Endothelial cell of umbilical vein (primary cell): ENCODE data around the gene INHA.

Experiments used
- CTCF ChIP-seq, 2 donors: IDR thresholded peaks; 1 replicate in 1 of 2; 2 replicates in 1 of 2; pipeline ENCODE4 v1.5.1; 2011; ENCODE audit warnings: low read length in 2 of 2, mild to moderate bottlenecking in 2 of 2, moderate library complexity in 2 of 2, control low read depth in 1 of 2, inconsistent platforms in 1 of 2, low read depth in 1 of 2; ENCODE audit not compliant: insufficient read depth in 1 of 2; ENCODE audit errors: extremely low read depth in 1 of 2
- EZH2 ChIP-seq: IDR thresholded peaks from 2 replicates; pipeline ENCODE4 v1.6.1; 2012; ENCODE audit warnings: borderline replicate concordance, low read depth, mild to moderate bottlenecking, moderate library complexity, low read length, inconsistent platforms; ENCODE audit not compliant: severe bottlenecking
- MYC ChIP-seq: IDR thresholded peaks from one replicate; pipeline ENCODE4 v1.6.1; 2011; ENCODE audit warnings: mild to moderate bottlenecking, low read depth, low read length
- POLR2A ChIP-seq: IDR thresholded peaks from 2 replicates; pipeline ENCODE4 v1.6.1; 2012; ENCODE audit warnings: low read depth, mild to moderate bottlenecking, control low read depth, low read length
- POLR2AphosphoS5 ChIP-seq: IDR thresholded peaks from 2 replicates; pipeline ENCODE4 v1.6.1; 2012; ENCODE audit warnings: low read depth, mild to moderate bottlenecking, control low read depth, low read length, moderate library complexity; ENCODE audit not compliant: insufficient read depth
- TF ChIP-seq, protein P1 (sequence below): IDR thresholded peaks from 2 replicates; pipeline ENCODE4 v1.6.1; 2011; ENCODE audit not compliant: insufficient read depth, insufficient read length

GRCh38 chr2:219625179-219625578, 53.1 kb downstream of the INHA start:
- TF ChIP-seq CTCF (IDR thresholded peaks at IDR 0.05; ENCODE audit: extremely low read depth in 1 of 2, insufficient read depth in 1 of 2, low read depth in 1 of 2, low read length in 2 of 2), result no peak
- TF ChIP-seq POLR2AphosphoS5, result no peak
- TF ChIP-seq, protein P1, sequence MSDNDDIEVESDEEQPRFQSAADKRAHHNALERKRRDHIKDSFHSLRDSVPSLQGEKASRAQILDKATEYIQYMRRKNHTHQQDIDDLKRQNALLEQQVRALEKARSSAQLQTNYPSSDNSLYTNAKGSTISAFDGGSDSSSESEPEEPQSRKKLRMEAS, result no peak
- TF ChIP-seq EZH2, result no peak
- TF ChIP-seq POLR2A, result no peak
- TF ChIP-seq MYC, result no peak
